COR-L47 (cell line): ENCODE measurements around the gene KIF20A.
"Not testable (repeated sequence)": the region's sequence is repeated elsewhere in the genome, so short reads cannot be mapped to it uniquely, and the experiment has no call there.

Source experiments
- DNase-seq: peaks from one replicate; lab custom pipeline; 2025; lab: John Stamatoyannopoulos, UW

KIF20A gene

GRCh38 chr5:138178516-138179276 is at the start of gene KIF20A, which contains the start of gene BRD8:
TSS of gene KIF20A (plus strand) at chr5:138179112. CDS start at chr5:138179681, 569 bp downstream.
TSS of gene BRD8 (minus strand) at chr5:138178630. CDS start at chr5:138178614, 16 bp downstream.
- DNase-seq = peak; percentile 98

- no peak for DNase-seq
These were observed 49.6 kb upstream of the KIF20A start for GRCh38 chr5:138129347-138129746.

- no peak for DNase-seq
These were observed 46.4 kb upstream of the KIF20A start for GRCh38 chr5:138132543-138132942.

- peak; percentile 72 for DNase-seq
These were observed 39.7 kb upstream of the KIF20A start, which contains the start of gene NME5 for GRCh38 chr5:138138949-138139780. TSS of gene NME5 (minus strand) at chr5:138139428. CDS start at chr5:138138780, 648 bp downstream.

GRCh38 chr5:138139781-138140090 is 39.2 kb upstream of the KIF20A start:
- DNase-seq = no peak

- no peak for DNase-seq
These were observed 38.6 kb upstream of the KIF20A start for GRCh38 chr5:138140268-138140667.

- no peak for DNase-seq
These were observed 37.2 kb upstream of the KIF20A start for GRCh38 chr5:138141734-138142133.

GRCh38 chr5:138143578-138143977 is 35.3 kb upstream of the KIF20A start:
- DNase-seq = not testable (repeated sequence)

GRCh38 chr5:138148811-138149210 is 30.1 kb upstream of the KIF20A start:
- no peak for DNase-seq

GRCh38 chr5:138149530-138149929 is 29.4 kb upstream of the KIF20A start:
- no peak for DNase-seq

- DNase-seq = not testable (repeated sequence)
These were observed 22.9 kb upstream of the KIF20A start for GRCh38 chr5:138155977-138156376.

- no peak for DNase-seq
These were observed 21.3 kb upstream of the KIF20A start for GRCh38 chr5:138157626-138158025.

GRCh38 chr5:138159666-138160065 is 19.2 kb upstream of the KIF20A start:
- DNase-seq = no peak

- no peak for DNase-seq
These were observed 18.2 kb upstream of the KIF20A start for GRCh38 chr5:138160706-138161105.

- no peak for DNase-seq
These were observed 15.2 kb upstream of the KIF20A start for GRCh38 chr5:138163721-138164120.

GRCh38 chr5:138169124-138169523 is 9.8 kb upstream of the KIF20A start:
- no peak for DNase-seq

GRCh38 chr5:138170299-138170698 is 8.6 kb upstream of the KIF20A start:
- no peak for DNase-seq

- no peak for DNase-seq
These were observed 884 bp upstream of the KIF20A start for GRCh38 chr5:138177941-138178515.

- no peak for DNase-seq
These were observed 455 bp downstream of the KIF20A start for GRCh38 chr5:138179277-138179857.

- DNase-seq = peak; percentile 46
These were observed 1.4 kb downstream of the KIF20A start for GRCh38 chr5:138180183-138180782.

- DNase-seq = no peak
These were observed 1.9 kb downstream of the KIF20A start for GRCh38 chr5:138180841-138181240.

- DNase-seq = no peak
These were observed 3.9 kb downstream of the KIF20A start for GRCh38 chr5:138182808-138183207.
